Epithelial cell of esophagus (primary cell): ENCODE measurements around the gene MYO16.

Experiments used
- DNase-seq: peaks from one replicate; pipeline ENCODE4 v3.0.0; 2010; ENCODE audit warnings: low read depth
- H3K4me3 ChIP-seq: 2 replicates; pipeline ENCODE4 v1.5.1; 2011; ENCODE audit warnings: mild to moderate bottlenecking, low read length, control low read depth
- TF ChIP-seq, protein P1 (sequence below): IDR thresholded peaks from 2 replicates; pipeline ENCODE4 v1.5.1; 2011; ENCODE audit warnings: low read depth, mild to moderate bottlenecking, low read length, control low read depth, inconsistent platforms; ENCODE audit not compliant: insufficient read depth; ENCODE audit errors: missing control alignments

The MYO16 gene

DNA sequence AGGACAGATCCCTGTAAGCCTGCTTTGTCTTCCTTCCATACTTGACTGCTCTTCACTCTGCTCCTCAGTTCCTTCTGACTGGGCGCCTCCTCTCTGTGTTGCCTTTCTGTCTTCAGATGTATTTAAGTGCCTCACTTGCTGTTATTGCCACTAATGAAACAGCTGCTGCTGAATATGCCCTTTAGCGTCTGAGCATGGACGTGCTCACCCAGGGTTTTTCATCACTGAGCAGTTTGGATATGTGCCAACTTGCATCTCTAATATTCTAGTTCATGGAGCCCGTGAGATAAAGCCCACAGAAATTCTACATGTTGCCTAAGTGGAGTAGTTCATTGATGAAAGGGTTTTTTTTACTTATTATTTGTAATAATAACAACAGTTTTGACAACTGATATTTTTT is 198.2 kb downstream of the MYO16 start:
- no peak overlapping the region for H3K4me3 ChIP-seq
- peak; percentile 4 for DNase-seq
- TF ChIP-seq, protein P1, sequence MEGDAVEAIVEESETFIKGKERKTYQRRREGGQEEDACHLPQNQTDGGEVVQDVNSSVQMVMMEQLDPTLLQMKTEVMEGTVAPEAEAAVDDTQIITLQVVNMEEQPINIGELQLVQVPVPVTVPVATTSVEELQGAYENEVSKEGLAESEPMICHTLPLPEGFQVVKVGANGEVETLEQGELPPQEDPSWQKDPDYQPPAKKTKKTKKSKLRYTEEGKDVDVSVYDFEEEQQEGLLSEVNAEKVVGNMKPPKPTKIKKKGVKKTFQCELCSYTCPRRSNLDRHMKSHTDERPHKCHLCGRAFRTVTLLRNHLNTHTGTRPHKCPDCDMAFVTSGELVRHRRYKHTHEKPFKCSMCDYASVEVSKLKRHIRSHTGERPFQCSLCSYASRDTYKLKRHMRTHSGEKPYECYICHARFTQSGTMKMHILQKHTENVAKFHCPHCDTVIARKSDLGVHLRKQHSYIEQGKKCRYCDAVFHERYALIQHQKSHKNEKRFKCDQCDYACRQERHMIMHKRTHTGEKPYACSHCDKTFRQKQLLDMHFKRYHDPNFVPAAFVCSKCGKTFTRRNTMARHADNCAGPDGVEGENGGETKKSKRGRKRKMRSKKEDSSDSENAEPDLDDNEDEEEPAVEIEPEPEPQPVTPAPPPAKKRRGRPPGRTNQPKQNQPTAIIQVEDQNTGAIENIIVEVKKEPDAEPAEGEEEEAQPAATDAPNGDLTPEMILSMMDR: no peak

DNA sequence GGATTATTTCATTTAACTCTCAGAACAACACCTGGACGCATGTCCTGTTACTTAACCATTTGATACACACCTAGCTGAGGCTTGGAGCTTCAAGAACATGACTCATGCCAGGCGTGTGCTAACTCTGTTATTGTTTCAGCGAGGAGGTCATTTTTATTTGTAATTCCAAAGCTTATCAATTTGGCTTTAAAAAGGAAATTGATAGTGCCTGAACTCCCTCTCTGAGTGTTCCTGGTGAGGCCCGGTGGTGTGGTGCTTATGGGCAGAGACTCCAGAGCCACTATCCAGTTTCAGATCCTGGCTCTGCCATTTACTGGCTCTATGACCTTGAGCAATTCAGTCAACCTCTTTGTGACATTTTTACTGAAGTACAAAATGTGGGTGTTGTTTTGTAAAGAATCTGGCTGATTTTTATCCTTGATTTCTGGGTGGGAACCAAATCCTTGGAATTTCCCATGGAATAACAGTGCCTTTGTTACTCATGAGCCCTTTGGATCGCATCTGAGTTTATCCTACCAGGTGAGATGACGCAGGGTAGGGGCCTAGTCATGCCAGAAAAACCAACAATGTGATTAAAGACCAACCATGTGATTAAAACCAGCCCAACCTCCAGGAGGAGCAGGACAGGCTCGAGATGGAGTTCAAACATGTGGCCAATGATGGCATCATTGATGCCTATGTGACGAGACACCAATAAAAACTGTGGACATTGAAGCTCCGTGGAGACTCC is 198.8 kb downstream of the MYO16 start:
- peak; percentile 53 for DNase-seq
- TF ChIP-seq, protein P1: no peak
- H3K4me3 ChIP-seq: no peak overlapping the region

DNA sequence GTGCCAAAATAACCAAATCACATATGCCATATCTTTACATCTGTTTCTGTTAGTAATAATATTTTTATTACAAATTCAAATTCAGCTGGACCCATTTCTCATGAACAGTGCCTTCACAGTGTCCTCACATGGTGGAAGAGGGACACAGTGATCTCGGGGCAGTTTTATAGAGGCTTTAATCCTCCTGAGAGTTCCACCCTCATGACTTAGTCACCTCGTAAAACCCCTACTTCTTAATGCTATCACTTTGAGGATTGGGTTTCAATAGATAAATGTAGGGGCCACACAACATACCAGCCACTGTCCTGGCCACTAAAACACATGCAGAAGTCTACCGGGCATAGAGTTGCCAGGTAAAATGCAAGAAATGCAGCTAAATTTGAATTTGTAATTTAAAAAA is 201.5 kb downstream of the MYO16 start:
- TF ChIP-seq, protein P1: no peak
- no peak for DNase-seq
- no peak overlapping the region for H3K4me3 ChIP-seq

DNA sequence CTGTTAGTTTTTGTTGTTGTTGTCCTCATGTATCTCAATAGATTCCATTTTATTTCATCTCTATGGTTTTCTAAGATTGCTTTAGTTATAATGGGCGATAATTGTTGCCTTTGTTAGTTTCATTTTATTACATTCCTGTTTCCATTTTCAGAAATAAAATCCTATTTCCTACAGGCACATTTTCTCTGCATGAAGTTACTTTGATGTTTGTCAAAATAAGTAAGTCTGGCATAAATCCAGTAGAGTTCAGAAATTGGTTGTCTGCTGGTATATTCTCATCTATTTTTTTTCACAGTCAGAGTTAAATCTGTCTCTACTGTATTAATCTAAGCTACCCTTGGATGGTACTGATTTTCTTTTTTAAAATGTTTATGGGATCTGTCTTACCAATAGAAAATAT is 204.1 kb downstream of the MYO16 start:
- DNase-seq: no peak
- TF ChIP-seq, protein P1: no peak
- no peak overlapping the region for H3K4me3 ChIP-seq

DNA sequence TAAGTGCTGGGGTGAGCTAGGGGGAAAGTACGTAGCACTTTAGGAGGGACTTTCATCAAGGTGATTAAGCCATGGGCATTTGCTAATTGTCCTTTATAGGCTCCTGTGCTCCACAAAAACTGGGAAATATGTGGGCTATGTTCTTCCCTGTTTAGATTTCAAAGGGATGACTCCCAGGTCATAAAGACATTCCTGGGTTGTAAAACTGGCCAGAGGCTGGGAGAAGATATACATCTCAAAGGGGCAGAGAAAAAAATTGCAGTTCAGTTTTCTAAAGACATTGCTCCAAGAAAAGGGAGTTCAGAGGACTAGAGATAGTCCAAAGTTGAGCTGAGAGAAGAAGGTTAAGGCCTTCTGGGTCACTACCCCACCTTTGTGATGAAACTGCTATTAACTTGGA is 204.8 kb downstream of the MYO16 start:
- H3K4me3 ChIP-seq: no peak overlapping the region
- DNase-seq: no peak
- TF ChIP-seq, protein P1: no peak

DNA sequence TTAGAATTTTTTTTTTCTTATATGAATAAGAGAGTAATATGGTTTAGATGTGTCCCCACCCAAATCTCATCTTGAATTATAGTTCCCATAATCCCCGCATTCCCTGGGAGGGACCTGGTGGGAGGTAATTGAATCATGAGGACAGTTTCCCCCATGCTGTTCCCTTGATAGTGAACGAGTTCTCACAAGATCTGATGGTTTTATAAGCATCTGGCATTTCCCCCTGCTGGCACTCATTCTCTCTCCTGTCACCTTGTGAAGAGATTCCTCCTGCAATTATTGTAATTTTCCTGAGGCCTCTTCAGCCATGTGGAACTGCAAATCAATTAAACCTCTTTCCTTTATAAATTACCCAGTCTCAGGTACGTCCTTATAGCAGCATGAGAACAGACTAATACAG is 205.7 kb downstream of the MYO16 start:
- no peak for DNase-seq
- H3K4me3 ChIP-seq: no peak overlapping the region
- TF ChIP-seq, protein P1: no peak

DNA sequence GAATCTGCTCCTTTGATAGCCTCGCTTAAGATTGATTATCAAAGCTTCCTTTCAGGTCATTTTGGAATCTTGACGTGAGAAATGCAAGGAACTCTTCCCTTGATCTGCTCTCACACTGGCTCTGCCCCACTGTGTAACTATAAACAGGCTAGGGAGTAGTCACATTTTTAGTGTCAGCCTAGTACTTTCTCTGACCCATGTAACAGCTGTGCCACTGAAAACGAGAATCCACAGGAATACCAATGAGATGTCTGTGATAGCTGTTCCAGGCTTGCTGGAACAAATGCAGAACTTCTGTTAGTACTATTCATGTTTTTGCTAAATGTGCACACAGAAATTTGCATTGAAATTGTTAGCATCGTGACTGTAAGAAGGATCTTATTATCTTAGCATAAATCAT is 221.3 kb downstream of the MYO16 start:
- H3K4me3 ChIP-seq: no peak overlapping the region
- TF ChIP-seq, protein P1: no peak
- DNase-seq: no peak
